H1 (cell line): Measurements from ENCODE around the gene RNF130. TPM values are rescaled to one million over a fixed set of nuclear protein-coding genes. Genes with fewer than 3 reads are reported as not detected.

Experiments used
- CTCF ChIA-PET: fragments of 300-600 bp; sonication (Branson Sonifier 250); formaldehyde crosslinking; loops from one replicate; lab custom pipeline; 2021; ENCODE audit not compliant: partially characterized antibody; lab: Charles Lee
- POLR2A ChIA-PET: fragments of 300-600 bp; sonication (Branson Sonifier 250); formaldehyde crosslinking; loops from one replicate; lab custom pipeline; 2021; ENCODE audit warnings: inconsistent platforms; ENCODE audit not compliant: partially characterized antibody; lab: Charles Lee
- DNase-seq, 2 experiments: peaks; one replicate each; pipeline versions ENCODE4 v3.0.0 to v3.0.0-alpha.2; 2010 to 2022; ENCODE audit warnings: low spot score in 2 of 2, low read depth in 1 of 2, mixed read lengths in 1 of 2
- FAIRE-seq: peaks from 2 replicates; lab custom pipeline; 2011; peaks lifted over from hg19 to GRCh38; lab: Jason Lieb, UNC
- H2AFZ ChIP-seq: 2 replicates; pipeline ENCODE4 v1.8.1; 2012; ENCODE audit warnings: low read length, inconsistent platforms
- H2AK5ac ChIP-seq: 2 replicates; pipeline ENCODE4 v1.6.1; 2013; ENCODE audit warnings: low read depth, low read length
- H2BK120ac ChIP-seq: replicated peaks from 2 replicates; pipeline ENCODE3; 2013; ENCODE audit warnings: low read depth, low read length, inconsistent platforms
- H2BK12ac ChIP-seq: 2 replicates; pipeline ENCODE4 v1.6.1; 2013; ENCODE audit warnings: low read depth, low read length
- H2BK15ac ChIP-seq: 2 replicates; pipeline ENCODE4 v1.6.1; 2013; ENCODE audit warnings: low read length
- H2BK20ac ChIP-seq: 2 replicates; pipeline ENCODE4 v1.6.1; 2013; ENCODE audit warnings: low read length
- H2BK5ac ChIP-seq: 2 replicates; pipeline ENCODE4 v1.6.1; 2013; ENCODE audit warnings: low read depth, low read length
- H3K14ac ChIP-seq: 2 replicates; pipeline ENCODE4 v1.6.1; 2013; ENCODE audit warnings: inconsistent platforms; ENCODE audit not compliant: insufficient read length
- H3K18ac ChIP-seq: 2 replicates; pipeline ENCODE4 v1.6.1; 2013; ENCODE audit warnings: low read length; ENCODE audit errors: extremely low read depth
- H3K23ac ChIP-seq: 2 replicates; pipeline ENCODE4 v1.6.1; 2013; ENCODE audit warnings: inconsistent platforms; ENCODE audit not compliant: insufficient read length
- H3K23me2 ChIP-seq: 2 replicates; pipeline ENCODE4 v1.6.1; 2013; ENCODE audit warnings: low read depth, low read length
- H3K27ac ChIP-seq: 2 replicates; pipeline ENCODE4 v1.6.1; 2011; ENCODE audit warnings: low read depth, low read length, inconsistent platforms
- H3K27me3 ChIP-seq, 4 experiments: replicated peaks in 1 of 4; 1 replicate in 1 of 4; 2 replicates in 3 of 4; pipeline versions ENCODE4 v1.6.1 to v1.8.1; 2011 to 2013; ENCODE audit warnings: low read length in 3 of 4, mild to moderate bottlenecking in 3 of 4, inconsistent platforms in 2 of 4, mixed read lengths in 2 of 4, moderate library complexity in 1 of 4; ENCODE audit not compliant: control insufficient read depth in 3 of 4, insufficient read depth in 3 of 4; ENCODE audit errors: extremely low read depth in 1 of 4
- H3K36me3 ChIP-seq, 4 experiments: 2 replicates each; pipeline versions ENCODE4 v1.6.1 to v1.8.1; 2011 to 2013; ENCODE audit warnings: mild to moderate bottlenecking in 4 of 4, low read length in 3 of 4, moderate library complexity in 2 of 4, control low read depth in 1 of 4, inconsistent platforms in 1 of 4; ENCODE audit not compliant: insufficient read depth in 4 of 4, control insufficient read depth in 2 of 4
- H3K4ac ChIP-seq: replicated peaks from 2 replicates; pipeline ENCODE3; 2013; ENCODE audit warnings: low read length, low read depth, mixed read lengths, inconsistent platforms; ENCODE audit not compliant: insufficient read length
- H3K4me1 ChIP-seq, 4 experiments: replicated peaks in 1 of 4; 1 replicate in 1 of 4; 2 replicates in 3 of 4; pipeline versions ENCODE4 v1.6.1 to v1.8.1; 2011 to 2013; ENCODE audit warnings: low read length in 3 of 4, inconsistent platforms in 2 of 4, mixed read lengths in 1 of 4; ENCODE audit not compliant: insufficient read depth in 4 of 4, control insufficient read depth in 3 of 4
- H3K4me2 ChIP-seq, 2 experiments: 2 replicates each; pipeline versions ENCODE4 v1.6.1 to v1.8.1; 2011 to 2013; ENCODE audit warnings: low read depth in 2 of 2, low read length in 2 of 2, control low read depth in 1 of 2, inconsistent platforms in 1 of 2, mild to moderate bottlenecking in 1 of 2; ENCODE audit not compliant: insufficient read depth in 1 of 2
- H3K4me3 ChIP-seq, 4 experiments: fragments of 200-600, 300-600 bp in 1 of 4; sonication (generic), shearing (Covaris generic), sonication (Bioruptor Twin) in 1 of 4; 2 replicates each; pipeline versions ENCODE4 v1.5.1 to v1.8.1; 2011 to 2016; ENCODE audit warnings: low read length in 4 of 4, low read depth in 3 of 4, control low read depth in 2 of 4, inconsistent platforms in 2 of 4, mild to moderate bottlenecking in 2 of 4, mixed read lengths in 1 of 4, moderate library complexity in 1 of 4; ENCODE audit not compliant: insufficient read depth in 2 of 4; ENCODE audit errors: extremely low read depth in 1 of 4
- H3K56ac ChIP-seq: replicated peaks from 2 replicates; pipeline ENCODE3; 2013; ENCODE audit warnings: low read depth, mild to moderate bottlenecking, mixed read lengths, low read length, inconsistent platforms; ENCODE audit not compliant: insufficient read length
- H3K79me1 ChIP-seq: 2 replicates; pipeline ENCODE4 v1.6.1; 2013; ENCODE audit warnings: low read depth, low read length, control low read depth
- H3K79me2 ChIP-seq, 2 experiments: 2 replicates each; pipeline versions ENCODE4 v1.6.1 to v1.8.1; 2012 to 2013; ENCODE audit warnings: low read length in 2 of 2, mild to moderate bottlenecking in 2 of 2, inconsistent platforms in 1 of 2; ENCODE audit not compliant: insufficient read depth in 2 of 2, control insufficient read depth in 1 of 2
- H3K9ac ChIP-seq, 4 experiments: replicated peaks in 1 of 4; 1 replicate in 1 of 4; 2 replicates in 3 of 4; pipeline versions ENCODE4 v1.6.1 to v1.8.1; 2011 to 2013; ENCODE audit warnings: low read depth in 3 of 4, low read length in 3 of 4, control low read depth in 2 of 4, mild to moderate bottlenecking in 2 of 4, moderate library complexity in 2 of 4, inconsistent platforms in 1 of 4; ENCODE audit errors: extremely low read depth in 1 of 4
- H3K9me3 ChIP-seq, 2 experiments: 2 replicates each; pipeline versions ENCODE4 v1.6.1 to v1.8.1; 2012 to 2013; ENCODE audit warnings: mild to moderate bottlenecking in 2 of 2, moderate library complexity in 2 of 2, control low read depth in 1 of 2, inconsistent platforms in 1 of 2, low read depth in 1 of 2, low read length in 1 of 2, mixed read lengths in 1 of 2; ENCODE audit not compliant: insufficient read depth in 2 of 2
- H4K20me1 ChIP-seq, 2 experiments: replicated peaks in 1 of 2; 2 replicates each; pipeline versions ENCODE3 to v1.8.1; 2011 to 2013; ENCODE audit warnings: inconsistent platforms in 2 of 2, low read length in 2 of 2, mild to moderate bottlenecking in 1 of 2; ENCODE audit not compliant: insufficient read depth in 2 of 2, control insufficient read depth in 1 of 2
- H4K5ac ChIP-seq: 2 replicates; pipeline ENCODE4 v1.6.1; 2013; ENCODE audit warnings: low read length, low read depth, mixed read lengths, inconsistent platforms; ENCODE audit not compliant: insufficient read length
- H4K8ac ChIP-seq: 2 replicates; pipeline ENCODE4 v1.8.0; 2013; ENCODE audit warnings: mild to moderate bottlenecking, moderate library complexity, low read length, inconsistent platforms; ENCODE audit not compliant: insufficient read depth; ENCODE audit errors: extremely low read depth
- H4K91ac ChIP-seq: replicated peaks from 2 replicates; pipeline ENCODE3; 2013; ENCODE audit warnings: low read length, mixed read lengths, inconsistent platforms; ENCODE audit not compliant: insufficient read length
- JUN ChIP-seq: IDR thresholded peaks from 2 replicates; pipeline ENCODE4 v1.6.1; 2011; ENCODE audit warnings: low read depth, mild to moderate bottlenecking, improper control_type of control experiment, low read length
- MAFK ChIP-seq: IDR thresholded peaks from 2 replicates; pipeline ENCODE4 v1.6.1; 2012; ENCODE audit warnings: low read depth, mild to moderate bottlenecking, improper control_type of control experiment, low read length
- WGBS, 2 experiments: shearing (Covaris generic) in 1 of 2; methylation state at CpG; one replicate each; pipeline versions ENCODE4 v1.1.6 to v1.1.7; 2013 to 2015; ENCODE audit warnings: low lambda C conversion rate in 2 of 2, mixed read lengths in 2 of 2, inconsistent platforms in 1 of 2, low coverage in 1 of 2, missing lambda C conversion rate in 1 of 2; ENCODE audit not compliant: insufficient replicate concordance in 2 of 2, insufficient coverage in 1 of 2, insufficient read length in 1 of 2; ENCODE audit errors: extremely low coverage in 1 of 2, missing lambda C conversion rate in 1 of 2; 5-methylcytosine and 5-hydroxymethylcytosine counted together
- polyA plus RNA-seq, 7 experiments: library from polyadenylated mRNA; depleted of rRNA in 3 of 7; stranded (reverse) in 5 of 7; unstranded in 2 of 7; fragments of >200 nt in 5 of 7; fragments of 200-250 nt in 2 of 7; gene quantifications; 1 replicate in 5 of 7; 2 replicates in 1 of 7; 4 replicates in 1 of 7; pipeline versions ENCODE4 v1.2.1 to v1.2.3, GENCODE V29; 2011 to 2013; ENCODE audit warnings: missing spikeins in 2 of 7, mixed read lengths in 2 of 7
- total RNA-seq: library from RNA; stranded (reverse); fragmentation: NEBNext Ultra II Directional; extraction: Animal tissue kit (Norgen Biotek cat#: 25700); gene quantifications from 2 replicates; pipeline ENCODE4 v1.2.1, GENCODE V29; 2021

RNF130 gene
- total and polyA plus RNA-seq, 2 of the 8 experiments (the other 6 are each of a cell fraction or from before 2014, with no cell fraction given): 65.1 to 70.0 TPM

DNA sequence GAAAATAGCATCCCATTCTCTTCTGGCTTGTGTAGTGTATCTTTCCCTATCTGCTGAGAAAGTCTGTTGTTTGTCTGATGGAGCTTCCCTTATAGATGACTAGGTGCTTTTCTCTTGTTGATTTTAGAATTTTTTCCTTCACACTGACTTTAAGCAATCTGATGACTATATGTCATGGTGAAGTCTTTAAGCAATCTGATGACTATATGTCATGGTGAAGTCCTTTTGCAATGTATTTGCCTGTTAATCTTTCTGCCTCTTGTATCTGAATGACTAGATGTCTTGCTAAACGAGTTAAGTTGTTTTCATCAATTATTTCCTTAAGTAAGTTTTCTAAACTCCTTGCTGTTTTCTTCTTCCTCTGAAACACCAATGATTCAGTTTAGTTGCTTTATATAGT lies 80.5 kb downstream of the RNF130 start:
- Histone ChIP-seq H3K4me1 (no peaks in the 10 kb centered on the region), H3K9ac (no peak overlapping the region), H3K79me2 (no peaks in the 10 kb centered on the region), H3K23ac (no peak overlapping the region), H3K79me1 (no peaks in the 10 kb centered on the region), H4K8ac (no peak overlapping the region), H4K91ac (no peak overlapping the region), H4K20me1 (no peaks in the 10 kb centered on the region), H2BK12ac (no peak overlapping the region), H3K4me3 (no peak overlapping the region), H2BK15ac (no peak overlapping the region), H2AFZ (no peak overlapping the region), H3K23me2 (no peaks in the 10 kb centered on the region), H3K56ac (no peak overlapping the region), H3K36me3 (peaks cover 0 to 8% (median 0%) of the 10 kb centered on the region in 4 experiments; a peak in 2 of 8 replicates), H3K14ac (no peak overlapping the region), H3K27me3 (no peaks in the 10 kb centered on the region), H4K5ac (no peak overlapping the region), H3K27ac (no peak overlapping the region), H2BK5ac (no peak overlapping the region), H2BK20ac (no peak overlapping the region), H3K4ac (no peak overlapping the region), H3K4me2 (no peak overlapping the region), H3K18ac (no peak overlapping the region), H2AK5ac (no peak overlapping the region), H2BK120ac (no peak overlapping the region), H3K9me3 (peaks cover 0 to 8% of the 10 kb centered on the region in 2 experiments; a peak in 3 of 4 replicates)
- DNase-seq (no peak), FAIRE-seq (no peak)
- POLR2A ChIA-PET: interaction anchor here (0.8 to 1.7 kb wide), 3 partner anchors 10 to 16 kb away, joined by 3 read pairs; no protein-coding TSS in a partner anchor
- WGBS, 2 experiments: 90% methylated on average over 1 of the region's 1 CpG; no CpG with 5 or more reads in 1 of the 2 experiments
- CTCF ChIA-PET: interaction anchor here (0.7 to 2.6 kb wide), 10 partner anchors 10 to 183 kb away, joined by 3 to 11 read pairs (median 4); no protein-coding TSS in a partner anchor
- TF ChIP-seq MAFK: no peak
- TF ChIP-seq JUN: no peak
